Muscle of leg (tissue), 11 donors: ENCODE results near the gene SOD2. TPM values are rescaled to one million over a fixed set of nuclear protein-coding genes. Genes with fewer than 3 reads are reported as not detected.
"Not testable (repeated sequence)": the region's sequence is repeated elsewhere in the genome, so short reads cannot be mapped to it uniquely, and the experiment has no call there.

Experiments used
- DNase-seq: peaks from one replicate; pipeline ENCODE4 v3.0.0; 2013
- H3K27ac ChIP-seq: one replicate; pipeline ENCODE4 v1.5.1; 2013; ENCODE audit warnings: mild to moderate bottlenecking, low read length, control low read depth
- H3K27me3 ChIP-seq: one replicate; pipeline ENCODE4 v1.6.1; 2013; ENCODE audit warnings: low read length; ENCODE audit not compliant: control insufficient read depth, insufficient read depth
- H3K36me3 ChIP-seq: one replicate; pipeline ENCODE4 v1.6.1; 2013; ENCODE audit warnings: low read length; ENCODE audit not compliant: control insufficient read depth, insufficient read depth
- H3K4me1 ChIP-seq: one replicate; pipeline ENCODE4 v1.6.1; 2013; ENCODE audit warnings: low read length; ENCODE audit not compliant: control insufficient read depth, insufficient read depth
- H3K4me3 ChIP-seq: one replicate; pipeline ENCODE4 v1.5.1; 2013; ENCODE audit warnings: low read length, control low read depth
- H3K9me3 ChIP-seq: replicated peaks from 2 replicates; pipeline ENCODE4 v1.6.1; 2013; ENCODE audit warnings: low read depth, low read length; ENCODE audit not compliant: control insufficient read depth
- WGBS: methylation state at CpG from one replicate; pipeline ENCODE4 v1.1.5; 2013; ENCODE audit warnings: missing lambda C conversion rate; ENCODE audit not compliant: insufficient coverage; 5-methylcytosine and 5-hydroxymethylcytosine counted together
- polyA plus RNA-seq, 8 donors: library from polyadenylated mRNA; unstranded; fragments of 120-200 nt; gene quantifications; one replicate each; pipeline versions ENCODE4 v1.2.1 to v1.2.3, GENCODE V29; 2013; ENCODE audit warnings: inconsistent platforms in 1 of 8, low replicate concordance in 1 of 8; ENCODE audit not compliant: insufficient read length in 8 of 8, insufficient read depth in 1 of 8
- total RNA-seq: library from RNA; stranded (reverse); fragments of 120-200 nt; gene quantifications from one replicate; pipeline ENCODE4 v1.2.4, GENCODE V29; 2013

The SOD2 gene
- total and polyA plus RNA-seq, 9 donors, result 69.9 to 113 (median 89.3) TPM

- Histone ChIP-seq H3K36me3 (peaks cover 4% of the 10 kb centered on the region), H3K27me3 (no peaks in the 10 kb centered on the region), H3K27ac (peak overlapping the region; percentile 98), H3K4me3 (peak overlapping the region; percentile 94), H3K4me1 (peaks cover 4% of the 10 kb centered on the region), H3K9me3 (no peaks in the 10 kb centered on the region)
- peak; percentile 30 for DNase-seq
- WGBS, result 0% methylated on average over 2 of the region's 9 CpGs
These were observed 35.5 kb upstream of the SOD2 start for GRCh38 chr6:159728531-159728964.

- Histone ChIP-seq H3K36me3 (peaks cover 6% of the 10 kb centered on the region), H3K27me3 (no peaks in the 10 kb centered on the region), H3K9me3 (no peaks in the 10 kb centered on the region), H3K4me3 (peak overlapping the region; percentile 94), H3K4me1 (peaks cover 4% of the 10 kb centered on the region), H3K27ac (peak overlapping the region; percentile 98)
- WGBS, result under 1% methylated on average over 32 of the region's 44 CpGs
- DNase-seq, result peak; percentile 63
These were observed 34.8 kb upstream of the SOD2 start for GRCh38 chr6:159727717-159728445.

DNA sequence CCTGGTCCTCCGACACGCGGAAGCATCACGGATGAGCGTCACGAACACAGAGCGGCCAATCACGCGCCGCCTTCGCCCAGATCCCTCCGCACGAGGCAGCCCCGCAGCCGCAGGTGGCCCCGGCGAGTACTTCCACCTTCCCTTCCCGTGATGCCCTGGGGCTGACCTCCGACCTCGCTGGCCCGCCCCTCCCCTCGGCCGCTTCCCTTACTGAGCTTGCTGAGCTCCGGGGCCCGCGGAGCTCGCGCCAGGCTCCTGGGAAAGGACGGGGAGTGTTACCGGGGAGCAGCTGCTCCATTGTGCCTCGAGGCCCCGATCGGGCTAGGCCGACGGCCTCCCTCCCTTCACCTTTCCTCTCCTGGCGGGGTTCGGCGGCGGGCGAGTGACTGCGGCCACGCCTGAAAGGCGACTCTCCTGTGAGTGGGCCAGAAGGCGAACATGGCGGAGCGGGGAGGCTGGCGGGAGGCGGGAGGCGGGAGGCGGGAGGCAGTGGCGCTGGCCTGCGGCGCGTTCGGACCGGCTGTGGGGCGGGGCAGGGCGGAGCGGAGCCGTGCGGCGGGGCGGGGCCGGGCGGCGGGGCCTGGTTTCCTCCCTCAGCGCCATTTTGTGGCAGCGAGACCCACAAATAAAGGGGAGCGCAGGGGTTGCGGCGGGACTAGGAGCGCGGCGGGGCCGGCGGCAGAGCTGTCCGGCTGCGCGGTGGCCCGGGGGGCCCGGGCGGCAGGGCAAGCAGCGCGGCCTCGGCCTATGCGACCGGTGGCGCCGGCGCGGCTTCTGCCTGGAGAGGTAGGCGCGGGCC lies 34.1 kb upstream of the SOD2 start, which contains the start of gene WTAP:
WTAP (plus strand) TSS at position 589 of the 799 bp plus-strand sequence. CDS start 8,760 bp downstream, outside the sequence.
- Histone ChIP-seq H3K27me3 (no peaks in the 10 kb centered on the region), H3K27ac (peak within 1 kb of the TSS; percentile 100), H3K4me3 (peak within 1 kb of the TSS; percentile 94), H3K4me1 (peaks cover 4% of the 10 kb centered on the region), H3K36me3 (peaks cover 7% of the 10 kb centered on the region), H3K9me3 (no peaks in the 10 kb centered on the region)
- peak; percentile 98 for DNase-seq
- WGBS, result under 1% methylated on average over 74 of the region's 93 CpGs

- Histone ChIP-seq H3K9me3 (no peaks in the 10 kb centered on the region), H3K27ac (peak overlapping the region; percentile 100), H3K4me3 (peak overlapping the region; percentile 94), H3K36me3 (peaks cover 10% of the 10 kb centered on the region), H3K27me3 (no peaks in the 10 kb centered on the region), H3K4me1 (peaks cover 4% of the 10 kb centered on the region)
- 0% methylated on average over 25 of the region's 30 CpGs for WGBS
- no peak for DNase-seq
These were observed 33.3 kb upstream of the SOD2 start for GRCh38 chr6:159726255-159726917.

GRCh38 chr6:159725208-159725607 lies 32.2 kb upstream of the SOD2 start:
- not testable (repeated sequence) for H3K27ac ChIP-seq, H3K36me3 ChIP-seq, H3K9me3 ChIP-seq, DNase-seq, H3K4me3 ChIP-seq, H3K27me3 ChIP-seq, H3K4me1 ChIP-seq
- WGBS, result 86% methylated on average over 1 of the region's 3 CpGs

GRCh38 chr6:159724778-159725177 lies 31.7 kb upstream of the SOD2 start:
- Histone ChIP-seq H3K4me1 (peaks cover 3% of the 10 kb centered on the region), H3K27ac (no peak overlapping the region), H3K36me3 (peaks cover 9% of the 10 kb centered on the region), H3K27me3 (no peaks in the 10 kb centered on the region), H3K4me3 (no peak overlapping the region), H3K9me3 (no peaks in the 10 kb centered on the region)
- DNase-seq, result no peak
- WGBS, result 83% methylated on average over 1 of the region's 4 CpGs

DNA sequence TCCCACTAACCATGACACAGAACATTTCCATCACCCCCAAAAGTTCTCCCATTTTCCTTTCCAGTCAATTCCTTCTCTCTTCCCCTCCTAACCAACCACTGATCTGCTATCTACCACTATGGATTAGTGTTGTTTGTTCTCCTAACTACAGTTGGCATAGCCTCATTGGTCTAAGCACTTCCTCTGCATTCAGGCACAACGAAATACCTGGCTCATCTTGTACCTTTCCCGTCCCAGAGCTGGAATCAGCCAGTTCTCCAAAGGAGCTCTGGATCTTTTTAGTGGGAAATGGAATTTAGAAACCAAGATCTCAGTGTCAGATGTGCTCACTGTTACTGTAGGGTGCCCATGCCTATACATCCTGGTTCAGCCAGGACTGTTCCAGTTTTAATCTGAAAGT lies 30.2 kb upstream of the SOD2 start:
- no peaks in the 10 kb centered on the region for H3K27me3 ChIP-seq
- DNase-seq, result no peak
- no CpG with 5 or more reads among the region's 2 CpGs for WGBS

DNA sequence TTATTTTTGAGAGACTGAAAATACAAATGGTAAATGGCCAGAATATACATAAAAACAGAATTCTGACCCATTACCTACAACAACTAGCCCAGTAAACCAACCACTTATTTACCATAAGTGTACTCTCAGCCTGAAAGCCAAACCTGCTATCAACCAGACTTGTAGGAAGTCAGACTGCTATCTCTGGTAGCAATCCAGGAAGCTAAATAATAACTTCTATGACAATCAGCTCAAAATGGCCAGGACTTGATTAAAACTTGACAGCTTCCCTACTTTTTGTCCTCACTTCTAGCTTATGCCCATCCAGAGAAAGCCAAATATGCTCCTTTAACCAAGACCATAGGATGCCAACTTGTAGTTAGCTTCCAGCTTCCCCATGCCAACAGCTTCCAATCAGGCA lies 29.6 kb upstream of the SOD2 start:
- no peak overlapping the region for H3K4me3 ChIP-seq
- H3K9me3 ChIP-seq, result no peaks in the 10 kb centered on the region
- no peak for DNase-seq
- H3K4me1 ChIP-seq, result no peaks in the 10 kb centered on the region
- peaks cover 7% of the 10 kb centered on the region for H3K36me3 ChIP-seq
- no peak overlapping the region for H3K27ac ChIP-seq
- H3K27me3 ChIP-seq, result no peaks in the 10 kb centered on the region

More for the DNA sequence above, 30.2 kb upstream of the SOD2 start:
- no peaks in the 10 kb centered on the region for H3K9me3 ChIP-seq
- H3K27ac ChIP-seq, result no peak overlapping the region
- H3K36me3 ChIP-seq, result peaks cover 7% of the 10 kb centered on the region
- H3K4me3 ChIP-seq, result no peak overlapping the region
- no peaks in the 10 kb centered on the region for H3K4me1 ChIP-seq

GRCh38 chr6:159721981-159722380 lies 28.9 kb upstream of the SOD2 start:
- not testable (repeated sequence) for H3K36me3 ChIP-seq, H3K4me3 ChIP-seq, H3K4me1 ChIP-seq, H3K9me3 ChIP-seq, H3K27me3 ChIP-seq, DNase-seq, H3K27ac ChIP-seq
- WGBS, result no CpG with 5 or more reads among the region's 3 CpGs

DNA sequence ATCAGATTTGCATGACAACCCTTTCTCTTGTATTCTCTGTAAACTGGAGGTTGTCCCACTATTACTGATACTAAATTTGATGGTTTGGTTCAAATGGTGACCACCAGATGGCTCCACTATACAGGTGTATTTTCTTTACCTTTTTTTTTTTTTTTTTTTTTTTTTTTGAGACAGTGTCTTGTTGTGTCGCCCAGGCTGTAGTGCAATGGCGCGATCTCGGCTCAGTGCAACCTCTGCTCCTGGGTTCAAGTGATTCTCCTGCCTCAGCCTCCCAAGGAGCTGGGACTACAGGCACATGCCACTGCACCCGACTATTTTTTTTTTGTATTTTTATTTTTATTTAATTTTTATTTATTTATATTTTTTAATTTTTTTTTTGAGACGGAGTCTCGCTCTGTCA lies 27.7 kb upstream of the SOD2 start:
- Histone ChIP-seq H3K27me3 (no peaks in the 10 kb centered on the region), H3K9me3 (no peaks in the 10 kb centered on the region), H3K4me1 (peaks cover 2% of the 10 kb centered on the region), H3K27ac (no peak overlapping the region), H3K36me3 (peaks cover 7% of the 10 kb centered on the region), H3K4me3 (no peak overlapping the region)
- DNase-seq, result peak; percentile 23
- 45% methylated on average over 4 of the region's 7 CpGs for WGBS
